Memory B cell (primary cell): Measurements from ENCODE around the gene CIAO2A.
"Not testable (repeated sequence)": the region's sequence is repeated elsewhere in the genome, so short reads cannot be mapped to it uniquely, and the experiment has no call there.

Experiments
- ATAC-seq: fragments of 150-1000 bp; cut with Tn5 transposase; 2 replicates; pipeline ENCODE4 v1.10.0; 2021; ENCODE audit warnings: low read depth, mild to moderate bottlenecking, moderate library complexity
- DNase-seq, 2 donors: peaks; one replicate each; pipeline ENCODE4 v3.0.0; 2022; ENCODE audit warnings: low spot score in 2 of 2
- H3K27ac Mint-ChIP-seq: one replicate; pipeline ENCODE4 v1.8.0; 2022; ENCODE audit warnings: mild to moderate bottlenecking, moderate library complexity, mixed read lengths
- H3K27me3 Mint-ChIP-seq: one replicate; pipeline ENCODE4 v1.8.0; 2022; ENCODE audit warnings: mixed read lengths
- H3K36me3 Mint-ChIP-seq: one replicate; pipeline ENCODE4 v1.8.0; 2022; ENCODE audit warnings: mild to moderate bottlenecking, mixed read lengths
- H3K4me1 Mint-ChIP-seq: one replicate; pipeline ENCODE4 v1.8.0; 2022; ENCODE audit warnings: mixed read lengths
- H3K4me3 Mint-ChIP-seq: one replicate; pipeline ENCODE4 v1.8.0; 2022; ENCODE audit warnings: mild to moderate bottlenecking, moderate library complexity, mixed read lengths
- H3K9me3 Mint-ChIP-seq: one replicate; pipeline ENCODE4 v1.8.0; 2022; ENCODE audit warnings: mixed read lengths

The CIAO2A gene

DNA sequence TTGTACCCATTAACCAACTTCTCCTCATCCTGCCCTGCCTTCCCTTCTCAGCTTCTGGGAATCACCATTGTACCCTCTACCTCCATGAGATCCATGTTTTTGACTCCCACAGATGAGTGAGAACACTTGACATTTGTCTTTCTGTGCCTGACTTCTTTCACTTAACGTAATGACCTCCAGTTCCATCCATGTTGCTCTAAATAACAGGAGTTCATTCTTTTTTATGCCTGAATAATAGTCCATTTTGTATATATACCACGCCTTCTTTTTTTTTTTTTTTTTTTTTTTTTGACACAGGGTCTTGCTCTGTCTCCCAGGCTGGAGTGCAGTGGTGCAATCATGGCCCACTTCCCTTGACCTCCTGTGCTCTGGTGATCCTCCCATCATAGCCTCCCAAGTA lies 8.9 kb upstream of the CIAO2A start:
- DNase-seq (no peak), ATAC-seq (no peak)
- Mint-ChIP-seq H3K27me3 (no peaks in the 10 kb centered on the region), H3K4me1 (peaks cover 25% of the 10 kb centered on the region), H3K27ac (no peak overlapping the region), H3K4me3 (no peak overlapping the region), H3K36me3 (peaks cover 7% of the 10 kb centered on the region), H3K9me3 (peaks cover 2% of the 10 kb centered on the region)

GRCh38 chr15:64100958-64101357 lies 7.3 kb upstream of the CIAO2A start:
- peaks cover 18% of the 10 kb centered on the region for H3K4me1 Mint-ChIP-seq

DNA sequence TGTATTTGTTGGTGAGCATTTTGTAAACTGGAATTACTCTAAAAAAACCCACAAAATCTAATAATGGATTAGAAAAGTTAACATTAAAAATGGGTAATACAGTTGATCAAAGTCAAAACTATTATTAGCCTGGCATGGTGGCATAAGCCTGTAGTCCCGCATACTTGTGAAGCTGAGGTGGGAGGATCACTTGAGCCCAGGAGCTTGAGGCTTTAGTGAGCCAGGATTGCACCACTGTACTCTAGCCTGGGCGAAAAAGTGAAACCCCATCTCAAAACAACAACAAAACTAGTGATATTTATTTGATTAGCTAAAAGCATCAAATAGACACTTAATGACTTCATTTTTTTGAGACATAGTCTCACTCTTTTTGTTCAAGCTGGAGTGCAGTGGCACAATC lies 5.7 kb upstream of the CIAO2A start:
- peaks cover 2% of the 10 kb centered on the region for H3K9me3 Mint-ChIP-seq
- H3K27ac Mint-ChIP-seq, result peak overlapping the region; percentile 65
- no peaks in the 10 kb centered on the region for H3K27me3 Mint-ChIP-seq
- H3K4me3 Mint-ChIP-seq, result no peak overlapping the region
- DNase-seq (no peak), ATAC-seq (no peak)
- peaks cover 27% of the 10 kb centered on the region for H3K4me1 Mint-ChIP-seq
- peaks cover 9% of the 10 kb centered on the region for H3K36me3 Mint-ChIP-seq

More at GRCh38 chr15:64100958-64101357, 7.3 kb upstream of the CIAO2A start:
- DNase-seq (no peak), ATAC-seq (peak; percentile 67)
- no peaks in the 10 kb centered on the region for H3K27me3 Mint-ChIP-seq
- H3K4me3 Mint-ChIP-seq, result no peak overlapping the region
- H3K9me3 Mint-ChIP-seq, result peaks cover 2% of the 10 kb centered on the region
- peak overlapping the region; percentile 60 for H3K27ac Mint-ChIP-seq
- H3K36me3 Mint-ChIP-seq, result peaks cover 7% of the 10 kb centered on the region

DNA sequence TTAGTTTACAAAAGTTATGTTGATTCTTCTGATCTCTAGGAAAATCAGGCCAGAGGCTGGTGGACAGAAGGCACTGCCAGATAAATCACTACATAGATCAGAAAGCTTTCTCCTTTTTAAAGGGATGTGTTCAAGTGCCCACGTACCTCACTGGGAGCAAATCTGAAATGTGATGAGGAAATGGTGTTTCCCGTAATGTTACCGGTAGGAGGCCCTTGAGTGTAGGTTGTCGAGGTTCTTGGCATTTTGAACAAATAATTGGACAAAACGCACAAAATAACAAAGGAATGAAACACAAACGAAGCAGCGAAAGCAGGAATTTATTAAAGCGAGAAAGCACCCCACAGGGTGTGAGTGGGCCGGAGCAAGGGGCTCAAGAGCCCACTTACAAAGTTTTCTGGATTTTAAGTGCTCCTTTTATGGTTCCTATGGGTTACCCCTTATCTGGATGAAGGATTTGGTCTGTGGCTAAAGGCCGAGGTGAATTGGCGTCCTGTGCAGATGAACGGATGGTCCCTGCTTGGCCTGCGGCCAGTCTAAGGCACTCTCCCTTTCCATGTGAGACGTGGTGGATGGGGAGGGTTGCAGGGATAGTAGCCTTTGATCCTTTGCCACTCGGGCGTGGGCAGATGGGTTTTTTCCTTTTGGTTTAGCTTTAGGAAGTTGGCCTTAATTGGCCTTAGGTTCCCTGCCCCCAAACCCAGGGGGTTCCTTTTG lies 3.2 kb upstream of the CIAO2A start:
- Mint-ChIP-seq H3K36me3 (peaks cover 2% of the 10 kb centered on the region), H3K4me3 (peak overlapping the region; percentile 97), H3K27ac (peak overlapping the region; percentile 99), H3K9me3 (no peaks in the 10 kb centered on the region), H3K4me1 (peaks cover 36% of the 10 kb centered on the region), H3K27me3 (no peaks in the 10 kb centered on the region)
- DNase-seq (no peak), ATAC-seq (no peak)

- H3K9me3 Mint-ChIP-seq, result no peaks in the 10 kb centered on the region
- H3K27ac Mint-ChIP-seq, result peak within 1 kb of the TSS; percentile 99
- peak; percentile 69 for ATAC-seq
- peak within 1 kb of the TSS; percentile 97 for H3K4me3 Mint-ChIP-seq
- H3K36me3 Mint-ChIP-seq, result peaks cover 2% of the 10 kb centered on the region
- H3K27me3 Mint-ChIP-seq, result no peaks in the 10 kb centered on the region
- DNase-seq, result peak; percentile 89 to 95
- H3K4me1 Mint-ChIP-seq, result peaks cover 33% of the 10 kb centered on the region
Observed at GRCh38 chr15:64095795-64096667, 2.4 kb upstream of the CIAO2A start, which contains the start of gene SNX1. Gene SNX1 (plus strand): TSS chr15:64095982. CDS start chr15:64096014, 32 bp downstream.

DNA sequence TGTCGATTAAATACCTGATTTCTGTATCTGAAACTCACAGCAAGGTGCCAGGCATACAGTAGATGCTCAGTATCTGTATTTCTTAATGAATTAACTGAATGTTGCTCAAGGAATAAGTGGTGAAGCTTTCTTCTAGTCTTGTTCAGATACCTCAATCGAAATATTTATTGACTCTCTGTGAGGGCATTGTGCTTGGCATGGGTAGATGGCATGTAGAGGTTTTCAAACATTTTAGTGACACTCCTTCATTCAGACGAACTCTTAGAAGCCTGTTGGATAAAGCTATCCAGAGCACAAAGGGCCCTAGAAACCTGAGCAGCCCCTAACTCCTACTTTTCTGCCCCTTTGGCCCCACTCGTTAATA lies 1.8 kb upstream of the CIAO2A start:
- Mint-ChIP-seq H3K4me3 (peak overlapping the region; percentile 97), H3K27me3 (no peaks in the 10 kb centered on the region), H3K27ac (peak overlapping the region; percentile 99), H3K4me1 (peaks cover 38% of the 10 kb centered on the region), H3K36me3 (peaks cover 4% of the 10 kb centered on the region), H3K9me3 (no peaks in the 10 kb centered on the region)
- ATAC-seq, result no peak
- DNase-seq, result no peak

DNA sequence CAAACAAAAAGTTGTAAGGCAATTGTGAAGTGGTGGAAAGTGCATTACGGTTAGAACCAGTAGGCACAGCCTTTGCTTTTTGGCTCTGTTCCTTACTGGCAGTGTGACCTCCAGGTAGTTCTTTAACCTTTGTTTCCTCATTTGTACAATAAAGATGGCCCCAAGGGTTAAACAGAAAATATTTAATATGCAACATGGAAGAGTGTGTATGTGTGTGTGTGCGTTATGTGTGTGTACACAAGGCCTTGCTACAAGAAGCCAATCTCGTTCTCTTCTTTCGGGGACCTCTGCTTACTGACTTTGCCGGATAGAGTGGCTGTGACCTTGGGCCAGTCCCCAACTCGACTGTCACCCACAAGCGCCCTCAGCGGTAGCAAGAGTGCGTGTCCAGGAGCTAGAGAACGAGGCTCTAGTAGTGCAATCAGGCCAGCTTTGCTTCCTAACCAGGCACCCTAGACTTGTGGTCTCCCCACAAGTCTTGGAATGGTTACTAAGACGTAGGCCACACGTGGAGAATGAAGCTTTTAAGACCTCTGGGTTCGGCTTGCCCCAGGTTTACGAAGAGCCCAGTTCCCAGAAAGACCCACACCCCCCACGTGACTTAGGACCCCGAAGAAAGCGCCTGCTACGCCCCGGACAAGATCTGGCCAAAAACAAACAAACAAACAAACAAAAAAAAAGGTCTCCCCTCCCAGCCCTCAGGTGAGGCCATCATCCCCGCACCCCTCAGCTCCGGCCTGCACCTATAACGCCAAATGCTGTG lies 593 bp downstream of the CIAO2A start:
- no peaks in the 10 kb centered on the region for H3K27me3 Mint-ChIP-seq
- H3K4me1 Mint-ChIP-seq, result peaks cover 44% of the 10 kb centered on the region
- H3K27ac Mint-ChIP-seq, result peak overlapping the region; percentile 99
- ATAC-seq, result peak; percentile 9
- no peaks in the 10 kb centered on the region for H3K9me3 Mint-ChIP-seq
- peak overlapping the region; percentile 100 for H3K4me3 Mint-ChIP-seq
- peaks cover 6% of the 10 kb centered on the region for H3K36me3 Mint-ChIP-seq
- DNase-seq, result peak in 1 of 2 donors; percentile 43

DNA sequence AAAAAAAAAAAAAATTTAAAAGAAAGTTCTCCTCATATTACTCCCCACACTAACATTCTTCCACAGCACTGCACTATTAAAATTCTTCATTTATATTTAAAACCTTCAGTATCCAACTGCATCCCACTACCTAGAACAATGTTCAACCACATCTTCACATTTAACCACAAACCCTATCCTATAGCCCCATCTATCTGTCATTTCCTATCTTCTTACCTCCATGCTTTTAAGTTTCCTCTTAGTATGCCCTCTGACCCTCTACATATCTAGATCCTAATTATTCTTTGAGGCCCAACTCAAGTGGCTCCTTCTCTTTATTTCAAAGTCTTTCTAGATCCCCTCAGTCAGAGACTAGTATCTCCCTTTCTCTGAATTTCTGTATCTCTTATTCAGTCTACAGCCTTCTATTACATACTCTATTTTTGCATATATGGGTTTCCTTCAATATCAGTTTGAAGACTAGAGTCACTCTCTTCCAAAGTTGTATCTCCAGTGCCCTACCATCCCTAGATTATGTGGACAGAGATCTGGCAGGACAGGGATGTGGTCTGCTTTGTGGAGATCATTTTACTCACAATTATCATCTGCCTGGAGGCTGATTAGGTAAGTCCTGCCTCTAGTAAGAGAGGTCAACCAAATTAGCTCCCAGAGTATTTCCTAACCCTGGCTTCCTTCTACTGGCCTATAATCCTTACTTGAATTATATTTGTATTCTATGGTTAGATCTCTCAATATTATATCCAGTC lies 1.4 kb downstream of the CIAO2A start:
- Mint-ChIP-seq H3K4me1 (peaks cover 40% of the 10 kb centered on the region), H3K9me3 (no peaks in the 10 kb centered on the region), H3K27ac (peak overlapping the region; percentile 99), H3K27me3 (no peaks in the 10 kb centered on the region), H3K4me3 (peak overlapping the region; percentile 100), H3K36me3 (peaks cover 8% of the 10 kb centered on the region)
- ATAC-seq (no peak), DNase-seq (no peak)

DNA sequence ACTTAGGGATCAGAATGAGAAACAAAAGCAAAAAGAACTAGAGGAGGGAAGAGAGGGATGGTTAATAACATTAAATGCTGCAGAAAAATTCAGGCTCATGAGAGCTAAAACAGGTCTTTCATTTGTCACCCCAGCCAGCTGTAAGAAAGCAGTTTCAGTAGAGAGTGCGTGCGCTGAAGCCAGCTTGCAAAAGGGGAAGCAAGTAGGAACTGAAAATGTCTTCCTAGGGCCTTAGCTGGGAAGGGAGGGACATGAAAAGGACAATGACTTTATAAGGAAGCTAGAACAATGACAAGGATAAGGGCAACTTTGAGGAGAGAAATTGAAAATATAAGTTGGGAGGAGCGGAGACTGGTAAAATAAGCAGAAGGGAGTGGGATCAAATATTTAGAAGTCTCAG lies 3.1 kb downstream of the CIAO2A start:
- Mint-ChIP-seq H3K27me3 (no peaks in the 10 kb centered on the region), H3K4me1 (peaks cover 35% of the 10 kb centered on the region), H3K4me3 (peak overlapping the region; percentile 73), H3K9me3 (no peaks in the 10 kb centered on the region), H3K27ac (peak overlapping the region; percentile 89), H3K36me3 (peaks cover 8% of the 10 kb centered on the region)
- ATAC-seq (peak; percentile 9), DNase-seq (no peak)

DNA sequence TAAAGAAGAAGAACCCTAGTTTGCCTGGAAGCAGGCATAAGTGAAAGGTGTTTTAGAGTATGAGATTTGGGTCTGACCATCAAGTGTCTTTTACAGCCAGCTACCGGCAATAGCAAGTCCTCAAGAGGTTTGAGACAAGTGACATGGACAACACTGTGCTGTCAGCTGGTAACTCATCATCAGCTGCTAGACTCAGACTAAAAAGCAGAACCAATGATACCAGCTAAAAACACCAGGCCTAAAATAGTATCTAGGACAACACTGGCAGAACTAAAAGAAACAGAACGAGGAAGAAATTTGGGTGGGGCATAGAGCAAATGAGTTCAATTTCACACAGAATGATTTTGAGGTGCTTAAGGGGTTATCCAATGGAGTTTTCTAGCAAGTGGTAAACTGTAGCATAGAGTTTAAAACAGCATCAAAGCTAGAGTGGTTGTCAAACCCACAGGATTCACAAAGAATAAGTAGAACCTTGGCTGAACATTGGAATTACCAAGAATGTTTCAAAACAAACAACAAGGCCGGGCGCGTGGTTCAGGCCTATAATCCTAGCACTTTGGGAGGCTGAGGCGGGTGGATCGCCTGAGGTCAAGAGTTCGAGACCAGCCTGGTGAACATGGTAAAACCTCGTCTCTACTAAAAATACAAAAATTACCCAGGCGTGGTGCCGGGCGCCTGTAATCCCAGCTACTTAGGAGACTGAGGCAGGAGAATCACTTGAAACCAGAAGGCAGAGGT lies 3.9 kb downstream of the CIAO2A start:
- Mint-ChIP-seq H3K4me3 (peak overlapping the region; percentile 50), H3K27ac (peak overlapping the region; percentile 89), H3K9me3 (no peaks in the 10 kb centered on the region), H3K36me3 (peaks cover 10% of the 10 kb centered on the region), H3K27me3 (no peaks in the 10 kb centered on the region), H3K4me1 (peaks cover 28% of the 10 kb centered on the region)
- ATAC-seq, result peak; percentile 67
- DNase-seq, result peak; percentile 35 to 55

- Mint-ChIP-seq H3K4me3 (no peak overlapping the region), H3K36me3 (peaks cover 13% of the 10 kb centered on the region), H3K9me3 (no peaks in the 10 kb centered on the region), H3K4me1 (peaks cover 3% of the 10 kb centered on the region), H3K27ac (no peak overlapping the region), H3K27me3 (no peaks in the 10 kb centered on the region)
- DNase-seq, result no peak
- ATAC-seq, result no peak
Observed at GRCh38 chr15:64082757-64083156, 10.9 kb downstream of the CIAO2A start.

- not testable (repeated sequence) for H3K27ac Mint-ChIP-seq, ATAC-seq, DNase-seq, H3K27me3 Mint-ChIP-seq, H3K4me3 Mint-ChIP-seq, H3K9me3 Mint-ChIP-seq
- H3K36me3 Mint-ChIP-seq, result peaks cover 22% of the 10 kb centered on the region
- peaks cover 18% of the 10 kb centered on the region for H3K4me1 Mint-ChIP-seq
Observed at GRCh38 chr15:64073496-64073895, 20.1 kb downstream of the CIAO2A start.

DNA sequence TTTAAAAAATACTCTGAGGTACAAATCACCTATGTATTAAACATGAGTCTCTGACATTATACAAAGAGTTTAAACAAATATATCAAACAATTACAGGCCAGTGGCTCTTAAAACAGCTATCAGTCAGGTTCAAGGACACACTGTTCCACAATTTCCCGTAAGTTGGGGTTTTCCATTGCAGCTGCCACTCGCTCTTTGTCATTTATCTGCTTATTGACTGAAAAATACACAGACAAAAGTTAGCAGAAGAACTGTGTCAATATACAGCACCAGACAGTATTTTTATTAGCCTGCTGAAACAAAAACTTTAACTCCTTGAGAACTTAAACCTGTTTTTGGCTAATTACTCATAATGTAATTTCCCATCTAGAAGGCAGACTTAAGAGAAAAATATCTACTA lies 20.8 kb downstream of the CIAO2A start:
- peaks cover 22% of the 10 kb centered on the region for H3K36me3 Mint-ChIP-seq
- ATAC-seq (no peak), DNase-seq (no peak)
- no peaks in the 10 kb centered on the region for H3K9me3 Mint-ChIP-seq
- peaks cover 18% of the 10 kb centered on the region for H3K4me1 Mint-ChIP-seq
- H3K27ac Mint-ChIP-seq, result no peak overlapping the region
- no peak overlapping the region for H3K4me3 Mint-ChIP-seq
- no peaks in the 10 kb centered on the region for H3K27me3 Mint-ChIP-seq
